Measurements from ENCODE around the gene PLCH1.
"Not testable (repeated sequence)": the region's sequence is repeated elsewhere in the genome, so short reads cannot be mapped to it uniquely, and the experiment has no call there.

The PLCH1 gene

GRCh38 chr3:155619118-155619915 is 125.6 kb downstream of the PLCH1 start:
- no peaks in the 10 kb centered on the region for H3K36me3 ChIP-seq (ENCODE audit: insufficient read depth, low read length)
- DNase-seq (ENCODE audit: low read depth, low spot score) = no peak
- peak overlapping the region; percentile 5; the same call in 1 of the 2 replicates for H3K4me3 ChIP-seq
- peaks cover 12% of the 10 kb centered on the region; the same call in 1 of the 2 replicates for H3K9me3 ChIP-seq (ENCODE audit: low read depth, low read length)
- TF ChIP-seq FOXP2 (optimal IDR thresholded peaks at IDR 0.05; ENCODE audit: control extremely low read depth, extremely low read length, insufficient read depth) (no peak), EZH2 (IDR thresholded peaks at IDR 0.05) (no peak), POLR2AphosphoS5 (IDR thresholded peaks at IDR 0.05; ENCODE audit: borderline replicate concordance, low read depth, low read length) (no peak)
- peak overlapping the region; percentile 14; the same call in 1 of the 2 replicates for H3K27ac ChIP-seq
- H3K9ac ChIP-seq (ENCODE audit: insufficient read length) = peak overlapping the region; percentile 16

- peaks cover 12% of the 10 kb centered on the region; the same call in 1 of the 2 replicates for H3K9me3 ChIP-seq (ENCODE audit: low read depth, low read length)
- no peak overlapping the region for H3K27ac ChIP-seq
- H3K4me3 ChIP-seq = no peak overlapping the region
- no peak for DNase-seq (ENCODE audit: low read depth, low spot score)
- TF ChIP-seq POLR2AphosphoS5 (IDR thresholded peaks at IDR 0.05; ENCODE audit: borderline replicate concordance, low read depth, low read length) (no peak), FOXP2 (optimal IDR thresholded peaks at IDR 0.05; ENCODE audit: control extremely low read depth, extremely low read length, insufficient read depth) (no peak), EZH2 (IDR thresholded peaks at IDR 0.05) (no peak)
- no peak overlapping the region for H3K9ac ChIP-seq (ENCODE audit: insufficient read length)
- no peaks in the 10 kb centered on the region for H3K36me3 ChIP-seq (ENCODE audit: insufficient read depth, low read length)
Measured at GRCh38 chr3:155618543-155618942, 126.3 kb downstream of the PLCH1 start.

- Histone ChIP-seq H3K36me3 (ENCODE audit: insufficient read depth, low read length) (no peaks in the 10 kb centered on the region), H3K27ac (no peak overlapping the region), H3K4me3 (no peak overlapping the region), H3K9me3 (ENCODE audit: low read depth, low read length) (peaks cover 12% of the 10 kb centered on the region; the same call in 1 of the 2 replicates), H3K9ac (ENCODE audit: insufficient read length) (no peak overlapping the region)
- no peak for TF ChIP-seq FOXP2 (optimal IDR thresholded peaks at IDR 0.05; ENCODE audit: control extremely low read depth, extremely low read length, insufficient read depth)
- TF ChIP-seq EZH2 (IDR thresholded peaks at IDR 0.05) = no peak
- no peak for TF ChIP-seq POLR2AphosphoS5 (IDR thresholded peaks at IDR 0.05; ENCODE audit: borderline replicate concordance, low read depth, low read length)
- DNase-seq (ENCODE audit: low read depth, low spot score) = no peak
Measured at GRCh38 chr3:155617346-155617925, 127.4 kb downstream of the PLCH1 start.

GRCh38 chr3:155615141-155615540 is 129.7 kb downstream of the PLCH1 start:
- H3K36me3 ChIP-seq (ENCODE audit: insufficient read depth, low read length); H3K9ac ChIP-seq (ENCODE audit: insufficient read length); H3K27ac ChIP-seq; DNase-seq (ENCODE audit: low read depth, low spot score); H3K4me3 ChIP-seq: not testable (repeated sequence)
- peaks cover 12% of the 10 kb centered on the region; the same call in 1 of the 2 replicates for H3K9me3 ChIP-seq (ENCODE audit: low read depth, low read length)

GRCh38 chr3:155614410-155614809 is 130.5 kb downstream of the PLCH1 start:
- not testable (repeated sequence) for H3K27ac ChIP-seq; H3K4me3 ChIP-seq; H3K9ac ChIP-seq (ENCODE audit: insufficient read length); DNase-seq (ENCODE audit: low read depth, low spot score); H3K36me3 ChIP-seq (ENCODE audit: insufficient read depth, low read length)
- H3K9me3 ChIP-seq (ENCODE audit: low read depth, low read length) = peaks cover 12% of the 10 kb centered on the region; the same call in 1 of the 2 replicates

- H3K4me3 ChIP-seq = no peak overlapping the region
- no peak overlapping the region for H3K27ac ChIP-seq
- H3K9me3 ChIP-seq (ENCODE audit: low read depth, low read length) = no peaks in the 10 kb centered on the region
- TF ChIP-seq EZH2 (IDR thresholded peaks at IDR 0.05) (no peak), POLR2AphosphoS5 (IDR thresholded peaks at IDR 0.05; ENCODE audit: borderline replicate concordance, low read depth, low read length) (no peak), FOXP2 (optimal IDR thresholded peaks at IDR 0.05; ENCODE audit: control extremely low read depth, extremely low read length, insufficient read depth) (no peak)
- DNase-seq (ENCODE audit: low read depth, low spot score) = no peak
- no peak overlapping the region for H3K9ac ChIP-seq (ENCODE audit: insufficient read length)
- no peaks in the 10 kb centered on the region for H3K36me3 ChIP-seq (ENCODE audit: insufficient read depth, low read length)
Measured at GRCh38 chr3:155611456-155611855, 133.4 kb downstream of the PLCH1 start.

GRCh38 chr3:155609586-155609985 is 135.3 kb downstream of the PLCH1 start:
- H3K9ac ChIP-seq (ENCODE audit: insufficient read length) = no peak overlapping the region
- no peak for DNase-seq (ENCODE audit: low read depth, low spot score)
- no peak overlapping the region for H3K27ac ChIP-seq
- no peak overlapping the region for H3K4me3 ChIP-seq
- no peaks in the 10 kb centered on the region for H3K9me3 ChIP-seq (ENCODE audit: low read depth, low read length)
- no peaks in the 10 kb centered on the region for H3K36me3 ChIP-seq (ENCODE audit: insufficient read depth, low read length)
- TF ChIP-seq EZH2 (IDR thresholded peaks at IDR 0.05) = no peak
- TF ChIP-seq POLR2AphosphoS5 (IDR thresholded peaks at IDR 0.05; ENCODE audit: borderline replicate concordance, low read depth, low read length) = no peak
- TF ChIP-seq FOXP2 (optimal IDR thresholded peaks at IDR 0.05; ENCODE audit: control extremely low read depth, extremely low read length, insufficient read depth) = no peak

GRCh38 chr3:155608228-155608920 is 136.5 kb downstream of the PLCH1 start:
- no peaks in the 10 kb centered on the region for H3K9me3 ChIP-seq (ENCODE audit: low read depth, low read length)
- no peak overlapping the region for H3K9ac ChIP-seq (ENCODE audit: insufficient read length)
- TF ChIP-seq POLR2AphosphoS5 (IDR thresholded peaks at IDR 0.05; ENCODE audit: borderline replicate concordance, low read depth, low read length) (no peak), FOXP2 (optimal IDR thresholded peaks at IDR 0.05; ENCODE audit: control extremely low read depth, extremely low read length, insufficient read depth) (no peak), EZH2 (IDR thresholded peaks at IDR 0.05) (no peak)
- H3K4me3 ChIP-seq = no peak overlapping the region
- H3K27ac ChIP-seq = no peak overlapping the region
- H3K36me3 ChIP-seq (ENCODE audit: insufficient read depth, low read length) = no peaks in the 10 kb centered on the region
- DNase-seq (ENCODE audit: low read depth, low spot score) = no peak
